Mucosa of stomach (tissue), 1 donor: ENCODE measurements around the gene PLCB1.

ENCODE experiments used
- H3K27me3 ChIP-seq: one replicate; pipeline ENCODE4 v1.7.0; 2013; ENCODE audit warnings: mild to moderate bottlenecking, low read length; ENCODE audit not compliant: control insufficient read depth, insufficient read depth
- H3K36me3 ChIP-seq: one replicate; pipeline ENCODE4 v1.7.0; 2013; ENCODE audit warnings: low read length; ENCODE audit not compliant: control insufficient read depth, insufficient read depth
- H3K4me1 ChIP-seq: one replicate; pipeline ENCODE4 v1.7.0; 2013; ENCODE audit warnings: mild to moderate bottlenecking, low read length; ENCODE audit not compliant: control insufficient read depth, insufficient read depth
- H3K4me3 ChIP-seq: one replicate; pipeline ENCODE4 v1.7.0; 2013; ENCODE audit warnings: low read length
- H3K9ac ChIP-seq: one replicate; pipeline ENCODE4 v1.7.0; 2013; ENCODE audit warnings: mild to moderate bottlenecking, low read length, moderate library complexity
- H3K9me3 ChIP-seq: one replicate; pipeline ENCODE4 v1.7.0; 2013; ENCODE audit warnings: mild to moderate bottlenecking, low read length, moderate library complexity; ENCODE audit not compliant: control insufficient read depth
- donor health status: Pancreatic carcinoma.

The PLCB1 gene

DNA sequence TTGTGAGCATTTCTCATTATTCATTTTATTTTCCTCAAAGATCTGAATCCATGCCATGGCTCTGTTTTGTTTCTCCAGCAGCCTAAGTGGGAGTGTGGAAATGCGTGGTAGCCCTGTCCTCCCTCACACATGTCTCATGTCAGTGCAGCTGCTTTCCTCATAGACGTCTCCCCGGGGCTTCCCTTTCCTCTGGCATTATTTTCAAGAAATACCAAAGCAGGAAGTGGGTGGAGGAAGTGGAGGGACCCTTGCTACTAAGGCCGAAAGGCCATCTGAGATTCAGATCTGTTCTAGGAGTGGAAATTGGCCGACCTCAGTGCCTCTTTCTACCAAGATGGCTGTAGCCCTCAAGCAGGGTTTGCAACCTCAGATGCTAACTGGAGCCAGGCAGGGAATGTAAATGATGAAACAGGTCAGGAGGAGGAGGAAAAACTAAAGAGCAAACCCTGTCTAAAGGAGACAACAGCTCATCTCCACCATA, 515.9 kb downstream of the PLCB1 start:
- H3K36me3 ChIP-seq: no peaks in the 10 kb centered on the region
- H3K27me3 ChIP-seq: no peaks in the 10 kb centered on the region
- no peaks in the 10 kb centered on the region for H3K4me1 ChIP-seq
- H3K4me3 ChIP-seq: no peak overlapping the region
- no peaks in the 10 kb centered on the region for H3K9me3 ChIP-seq
- no peak overlapping the region for H3K9ac ChIP-seq

DNA sequence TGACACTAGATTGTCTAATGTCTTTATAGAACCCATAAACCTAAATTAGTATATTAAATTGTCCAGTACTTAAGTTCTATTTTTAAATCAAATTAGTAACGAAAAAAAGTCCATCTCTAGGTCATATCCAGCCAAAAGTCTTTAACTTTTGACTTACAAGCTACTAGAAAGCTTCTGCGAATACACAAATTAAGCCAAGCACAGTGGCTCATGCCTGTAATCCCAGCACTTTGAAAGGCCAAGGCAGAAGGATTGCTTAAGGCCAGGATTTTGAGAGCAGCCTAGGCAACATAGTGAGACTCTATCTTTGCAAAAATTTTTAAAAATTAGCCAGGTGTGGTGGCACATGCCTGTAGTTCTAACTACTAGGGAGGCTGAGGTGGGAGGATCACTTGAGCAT, 516.4 kb downstream of the PLCB1 start:
- no peak overlapping the region for H3K9ac ChIP-seq
- H3K27me3 ChIP-seq: no peaks in the 10 kb centered on the region
- no peaks in the 10 kb centered on the region for H3K9me3 ChIP-seq
- H3K4me3 ChIP-seq: no peak overlapping the region
- H3K4me1 ChIP-seq: no peaks in the 10 kb centered on the region
- no peaks in the 10 kb centered on the region for H3K36me3 ChIP-seq

DNA sequence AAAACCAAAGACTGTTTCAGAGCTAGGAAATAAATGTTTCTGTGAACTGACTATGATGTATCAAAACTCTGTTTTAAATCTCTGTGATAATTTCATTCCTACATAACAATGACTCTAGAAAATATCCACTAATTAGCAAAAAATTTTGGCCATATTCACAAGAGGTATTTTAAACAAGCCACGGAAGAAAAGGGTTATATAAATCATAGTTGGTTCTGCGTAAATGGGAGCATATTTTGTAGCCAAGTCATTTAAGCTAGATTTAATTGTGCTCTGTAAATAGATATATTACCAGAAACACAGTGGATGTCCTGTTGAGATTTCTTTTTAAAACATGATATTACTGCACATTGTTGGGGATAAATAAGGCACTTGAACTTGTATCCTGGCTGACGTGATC, 520.3 kb downstream of the PLCB1 start:
- no peak overlapping the region for H3K4me3 ChIP-seq
- no peak overlapping the region for H3K9ac ChIP-seq
- no peaks in the 10 kb centered on the region for H3K9me3 ChIP-seq

DNA sequence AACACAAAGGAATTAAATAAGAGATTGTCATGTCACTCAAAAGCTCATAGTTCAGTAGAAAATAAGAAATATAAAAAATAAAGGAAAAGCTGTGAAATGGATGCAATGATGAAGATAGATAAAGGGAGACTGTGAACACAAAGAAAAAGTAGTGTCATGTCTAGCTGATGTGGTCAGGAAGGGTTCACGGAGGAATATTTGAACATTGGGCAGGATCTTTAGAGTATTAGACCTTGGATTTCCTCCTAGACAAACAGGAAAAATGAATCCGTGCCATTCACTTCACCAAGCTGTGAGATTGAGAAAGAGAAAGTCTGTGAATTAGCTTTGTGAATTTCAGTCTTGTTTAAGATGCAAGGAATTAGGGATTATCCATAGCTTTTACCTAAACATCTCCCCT, 522.4 kb downstream of the PLCB1 start:
- no peak overlapping the region for H3K4me3 ChIP-seq
- H3K4me1 ChIP-seq: no peaks in the 10 kb centered on the region
- H3K36me3 ChIP-seq: no peaks in the 10 kb centered on the region
- no peak overlapping the region for H3K9ac ChIP-seq
- H3K9me3 ChIP-seq: no peaks in the 10 kb centered on the region
- H3K27me3 ChIP-seq: no peaks in the 10 kb centered on the region

More for the DNA sequence above, 520.3 kb downstream of the PLCB1 start:
- Histone ChIP-seq H3K4me1 (no peaks in the 10 kb centered on the region), H3K27me3 (no peaks in the 10 kb centered on the region), H3K36me3 (no peaks in the 10 kb centered on the region)

DNA sequence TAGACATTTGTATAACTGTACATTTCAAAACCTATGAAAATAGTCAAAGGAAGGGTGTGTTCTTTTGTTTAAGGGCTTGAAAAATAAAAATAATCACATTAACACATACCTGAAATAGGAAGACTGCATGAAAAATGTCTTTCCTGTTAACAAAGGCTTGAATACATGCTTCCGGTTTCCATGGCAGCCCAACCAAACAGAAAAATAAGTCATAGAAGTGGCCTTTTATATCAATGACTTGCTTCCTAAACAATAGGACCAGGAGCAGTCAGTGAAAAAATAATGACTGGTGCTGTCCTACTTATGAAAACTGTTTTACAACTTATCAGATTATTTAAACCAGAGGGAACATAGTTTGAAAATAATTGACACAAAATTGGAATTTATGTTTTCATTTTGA, 524.3 kb downstream of the PLCB1 start:
- no peaks in the 10 kb centered on the region for H3K9me3 ChIP-seq
- H3K4me3 ChIP-seq: no peak overlapping the region
- H3K9ac ChIP-seq: no peak overlapping the region
- H3K4me1 ChIP-seq: no peaks in the 10 kb centered on the region
- no peaks in the 10 kb centered on the region for H3K27me3 ChIP-seq
- no peaks in the 10 kb centered on the region for H3K36me3 ChIP-seq

DNA sequence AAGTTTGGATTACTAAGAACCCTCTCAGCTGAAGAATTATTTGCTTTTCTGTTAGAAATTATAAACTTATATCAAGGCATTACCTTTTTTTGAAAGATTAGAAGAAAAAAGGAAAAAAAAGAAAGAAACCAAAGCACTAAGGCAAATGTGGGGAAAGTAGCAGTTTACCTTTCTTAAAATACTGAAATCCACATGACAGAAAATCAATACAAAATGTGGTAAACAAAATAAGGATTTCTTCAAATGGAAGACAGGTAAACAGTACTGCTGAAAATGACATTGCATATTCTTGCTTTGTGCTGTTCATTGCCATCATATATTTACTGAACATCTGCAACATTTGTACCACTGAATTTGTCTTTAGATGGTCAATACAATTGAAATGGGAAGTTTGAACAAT, 525.6 kb downstream of the PLCB1 start:
- Histone ChIP-seq H3K36me3 (no peaks in the 10 kb centered on the region), H3K9ac (no peak overlapping the region), H3K4me1 (no peaks in the 10 kb centered on the region), H3K27me3 (no peaks in the 10 kb centered on the region), H3K9me3 (no peaks in the 10 kb centered on the region), H3K4me3 (no peak overlapping the region)

DNA sequence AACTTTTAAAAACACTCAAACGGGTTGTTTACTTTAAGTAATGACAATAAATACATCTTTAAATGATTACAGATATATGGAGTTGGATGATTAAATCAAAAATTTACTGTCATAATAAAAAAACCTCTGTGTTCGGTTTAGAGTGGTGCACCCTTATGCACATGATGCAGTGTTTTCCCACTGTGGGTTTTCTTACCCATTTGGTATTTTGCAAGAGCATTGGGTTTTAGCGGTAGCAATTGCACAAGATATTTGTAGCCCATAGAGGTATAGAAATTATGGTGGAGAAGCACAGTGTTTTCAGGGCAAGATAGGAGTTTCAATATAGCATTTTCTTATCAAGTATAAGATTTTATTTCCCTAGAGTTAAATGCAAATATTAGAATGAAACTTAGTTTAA, 526.0 kb downstream of the PLCB1 start:
- H3K4me3 ChIP-seq: no peak overlapping the region
- no peak overlapping the region for H3K9ac ChIP-seq
- H3K4me1 ChIP-seq: no peaks in the 10 kb centered on the region
- no peaks in the 10 kb centered on the region for H3K36me3 ChIP-seq
- H3K27me3 ChIP-seq: no peaks in the 10 kb centered on the region
- H3K9me3 ChIP-seq: no peaks in the 10 kb centered on the region

DNA sequence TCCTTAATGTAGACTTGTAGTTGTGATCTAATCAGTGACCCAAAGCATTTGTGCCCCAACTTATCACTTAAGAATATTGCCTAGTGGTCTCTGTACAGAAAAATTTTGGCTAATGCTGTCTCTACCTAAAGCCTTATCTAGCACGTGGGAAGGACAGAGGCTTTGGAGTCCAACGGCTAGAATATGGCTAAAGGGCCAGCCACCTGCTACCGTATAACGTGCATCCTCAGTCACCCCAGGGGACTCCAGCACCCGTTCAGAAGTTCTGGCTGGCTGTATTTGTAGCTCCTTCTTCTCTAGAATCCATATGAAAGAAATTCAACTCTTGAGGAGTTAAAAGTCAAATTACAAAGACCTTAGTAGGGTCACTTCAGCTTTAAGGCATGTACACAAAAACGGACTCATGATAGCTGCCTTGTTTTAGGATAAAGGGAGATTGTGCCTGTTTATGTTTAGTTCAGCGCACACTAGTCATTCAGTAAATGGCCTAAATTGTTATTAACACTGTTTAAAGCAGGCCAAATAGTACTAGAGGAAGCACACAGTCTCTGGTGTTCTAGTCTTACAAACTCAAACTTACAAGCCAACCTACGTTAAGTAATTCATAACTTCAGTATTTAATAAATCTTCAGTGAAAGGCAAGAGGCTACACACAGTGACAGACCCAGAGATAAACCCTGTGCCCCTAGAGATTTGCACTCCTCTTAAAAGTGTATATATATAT, 529.3 kb downstream of the PLCB1 start:
- Histone ChIP-seq H3K9ac (no peak overlapping the region), H3K4me3 (no peak overlapping the region), H3K9me3 (no peaks in the 10 kb centered on the region), H3K36me3 (no peaks in the 10 kb centered on the region), H3K27me3 (no peaks in the 10 kb centered on the region), H3K4me1 (no peaks in the 10 kb centered on the region)

DNA sequence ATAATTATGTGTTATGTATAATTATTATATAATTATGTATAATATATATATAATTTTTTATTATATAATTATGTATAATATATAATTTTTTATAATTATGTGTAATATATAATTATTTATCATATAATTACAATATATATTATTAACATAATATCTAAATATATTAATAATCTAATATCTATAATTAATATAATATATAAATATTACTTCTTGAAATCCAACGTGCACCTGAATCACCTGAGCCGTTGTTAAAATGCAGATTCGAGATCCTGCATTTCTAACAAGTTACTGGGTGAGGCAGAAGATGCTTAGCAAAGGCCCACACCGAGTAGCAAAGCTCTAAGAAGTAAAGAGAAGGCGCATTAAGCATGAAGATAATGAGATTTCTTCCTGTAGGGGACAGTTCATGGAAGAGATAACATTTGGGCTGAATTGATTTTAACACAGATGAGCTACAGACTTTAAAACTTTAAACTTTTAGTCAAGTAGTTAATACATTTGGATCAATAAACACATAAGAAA, 530.4 kb downstream of the PLCB1 start:
- no peaks in the 10 kb centered on the region for H3K9me3 ChIP-seq
- H3K36me3 ChIP-seq: no peaks in the 10 kb centered on the region
- H3K9ac ChIP-seq: no peak overlapping the region
- H3K4me1 ChIP-seq: no peaks in the 10 kb centered on the region
- no peaks in the 10 kb centered on the region for H3K27me3 ChIP-seq
- no peak overlapping the region for H3K4me3 ChIP-seq

DNA sequence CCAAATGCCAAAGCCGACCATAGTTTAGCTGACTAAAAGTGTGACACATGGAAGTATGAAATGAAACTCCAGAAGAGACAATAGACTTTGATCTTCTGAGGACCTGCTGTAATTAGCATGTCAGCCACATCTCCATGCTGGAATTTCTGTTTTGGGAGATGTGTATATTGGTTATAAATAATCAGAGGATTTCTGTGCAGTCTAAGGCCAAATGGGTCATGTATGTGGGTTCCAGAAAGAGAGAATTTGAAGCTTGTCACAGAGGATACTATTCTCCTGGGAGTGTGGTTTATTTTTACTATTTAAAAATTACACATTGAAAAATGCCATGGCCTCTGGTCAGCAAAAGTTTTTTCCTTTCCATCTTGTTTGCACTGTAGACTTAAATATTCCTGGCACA, 531.4 kb downstream of the PLCB1 start:
- Histone ChIP-seq H3K36me3 (no peaks in the 10 kb centered on the region), H3K9me3 (no peaks in the 10 kb centered on the region), H3K9ac (no peak overlapping the region), H3K27me3 (no peaks in the 10 kb centered on the region), H3K4me1 (no peaks in the 10 kb centered on the region), H3K4me3 (no peak overlapping the region)

DNA sequence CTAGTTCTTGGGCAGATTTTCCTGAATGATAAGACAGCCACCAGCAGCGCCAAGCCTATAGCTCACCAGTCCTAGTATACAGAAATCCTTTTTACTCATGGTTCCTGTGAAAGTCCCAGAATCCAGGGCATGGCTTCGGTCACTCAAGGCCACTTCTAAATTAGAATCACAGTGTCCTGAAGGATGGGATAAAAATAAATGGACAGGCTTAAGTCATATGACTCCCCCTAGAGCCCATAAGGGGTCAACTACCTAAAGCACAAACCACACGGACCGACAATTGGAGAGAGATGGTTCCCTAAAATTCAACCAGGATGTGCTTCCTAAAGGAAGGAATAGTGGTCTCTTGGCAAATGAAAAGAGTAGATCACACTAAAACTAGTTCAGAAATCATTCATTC, 532.7 kb downstream of the PLCB1 start:
- Histone ChIP-seq H3K27me3 (no peaks in the 10 kb centered on the region), H3K4me1 (no peaks in the 10 kb centered on the region), H3K9ac (no peak overlapping the region), H3K9me3 (no peaks in the 10 kb centered on the region), H3K4me3 (no peak overlapping the region), H3K36me3 (no peaks in the 10 kb centered on the region)

DNA sequence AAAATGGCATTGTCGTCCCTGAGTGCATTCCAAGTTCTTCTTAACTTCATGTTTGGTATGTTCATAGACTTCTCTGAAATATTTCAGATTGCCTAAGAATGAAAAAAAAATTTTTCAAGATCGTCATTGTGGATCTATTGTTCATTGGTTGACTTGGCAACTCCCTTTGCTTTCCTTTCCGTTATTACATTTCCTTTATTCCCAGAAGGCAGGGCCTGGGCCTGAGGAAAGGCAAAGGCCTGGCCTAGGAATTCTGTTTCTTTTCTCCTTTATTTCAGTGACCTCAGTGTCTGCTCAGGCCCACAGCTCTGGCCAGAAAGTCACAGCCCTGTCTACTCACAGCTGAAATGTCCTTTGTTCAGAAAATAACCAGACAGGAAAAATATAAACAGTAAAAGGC, 535.2 kb downstream of the PLCB1 start:
- Histone ChIP-seq H3K36me3 (no peaks in the 10 kb centered on the region), H3K4me3 (no peak overlapping the region), H3K9ac (no peak overlapping the region), H3K4me1 (no peaks in the 10 kb centered on the region), H3K27me3 (no peaks in the 10 kb centered on the region), H3K9me3 (no peaks in the 10 kb centered on the region)
